ENCODE measurements around the gene PCDHB7.
"Not testable (repeated sequence)": the region's sequence is repeated elsewhere in the genome, so short reads cannot be mapped to it uniquely, and the experiment has no call there.

PCDHB7 gene

DNA sequence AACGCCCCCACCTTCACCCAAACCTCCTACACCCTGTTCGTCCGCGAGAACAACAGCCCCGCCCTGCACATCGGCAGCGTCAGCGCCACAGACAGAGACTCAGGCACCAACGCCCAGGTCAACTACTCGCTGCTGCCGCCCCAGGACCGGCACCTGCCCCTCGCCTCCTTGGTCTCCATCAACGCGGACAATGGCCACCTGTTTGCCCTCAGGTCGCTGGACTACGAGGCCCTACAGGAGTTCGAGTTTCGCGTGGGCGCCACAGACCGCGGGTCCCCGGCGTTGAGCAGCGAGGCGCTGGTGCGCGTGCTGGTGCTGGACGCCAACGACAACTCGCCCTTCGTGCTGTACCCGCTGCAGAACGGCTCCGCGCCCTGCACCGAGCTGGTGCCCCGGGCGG lies 52.4 kb downstream of the PCDHB7 start:
- not testable (repeated sequence) for DNase-seq (ENCODE audit: low spot score)

DNA sequence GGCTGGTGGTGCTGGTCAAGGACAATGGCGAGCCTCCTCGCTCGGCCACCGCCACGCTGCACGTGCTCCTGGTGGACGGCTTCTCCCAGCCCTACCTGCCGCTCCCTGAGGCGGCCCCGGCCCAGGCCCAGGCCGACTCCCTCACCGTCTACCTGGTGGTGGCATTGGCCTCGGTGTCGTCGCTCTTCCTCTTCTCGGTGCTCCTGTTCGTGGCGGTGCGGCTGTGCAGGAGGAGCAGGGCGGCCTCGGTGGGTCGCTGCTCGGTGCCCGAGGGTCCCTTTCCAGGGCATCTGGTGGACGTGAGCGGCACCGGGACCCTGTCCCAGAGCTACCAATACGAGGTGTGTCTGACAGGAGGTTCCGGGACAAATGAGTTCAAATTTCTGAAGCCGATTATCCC lies 53.0 kb downstream of the PCDHB7 start:
- not testable (repeated sequence) for DNase-seq (ENCODE audit: low spot score)

All from GM03348 (cell line).